Trophoblast cell (in vitro differentiated cells and primary cell): ENCODE measurements around the gene DCUN1D4.

ENCODE experiments used
- DNase-seq, 2 donors: peaks; one replicate each; pipeline ENCODE4 v3.0.0-alpha.2; 2016
- H2AFZ ChIP-seq: 2 replicates; pipeline ENCODE4 v1.6.1; 2013; ENCODE audit warnings: low read length, moderate library complexity, mild to moderate bottlenecking; ENCODE audit not compliant: insufficient read depth, poor library complexity
- H2AK5ac ChIP-seq: 2 replicates; pipeline ENCODE4 v1.6.1; 2013; ENCODE audit warnings: mild to moderate bottlenecking, low read length
- H2BK120ac ChIP-seq: 2 replicates; pipeline ENCODE4 v1.6.1; 2013; ENCODE audit warnings: low read length, mild to moderate bottlenecking, moderate library complexity; ENCODE audit not compliant: insufficient read depth, poor library complexity
- H2BK12ac ChIP-seq: 2 replicates; pipeline ENCODE4 v1.6.1; 2013; ENCODE audit warnings: mild to moderate bottlenecking, low read length, moderate library complexity
- H2BK5ac ChIP-seq: 2 replicates; pipeline ENCODE4 v1.6.1; 2013; ENCODE audit warnings: low read length, low read depth, moderate library complexity, mild to moderate bottlenecking; ENCODE audit not compliant: poor library complexity
- H3K14ac ChIP-seq: 2 replicates; pipeline ENCODE4 v1.6.1; 2013; ENCODE audit warnings: mild to moderate bottlenecking, low read length
- H3K18ac ChIP-seq: 2 replicates; pipeline ENCODE4 v1.6.1; 2013; ENCODE audit warnings: mild to moderate bottlenecking, low read length
- H3K23ac ChIP-seq: 2 replicates; pipeline ENCODE4 v1.6.1; 2013; ENCODE audit warnings: low read length
- H3K27ac ChIP-seq: 2 replicates; pipeline ENCODE4 v1.5.1; 2013; ENCODE audit warnings: low read depth, mild to moderate bottlenecking, inconsistent platforms, low read length, moderate library complexity
- H3K27me3 ChIP-seq: 2 replicates; pipeline ENCODE4 v1.6.1; 2013; ENCODE audit warnings: inconsistent platforms, mild to moderate bottlenecking, low read length, moderate library complexity; ENCODE audit not compliant: insufficient read depth
- H3K36me3 ChIP-seq, 2 experiments: 1 replicate in 1 of 2; 2 replicates in 1 of 2; pipeline ENCODE4 v1.6.1; 2013; ENCODE audit warnings: low read length in 2 of 2, mild to moderate bottlenecking in 2 of 2, moderate library complexity in 1 of 2; ENCODE audit not compliant: insufficient read depth in 2 of 2, control insufficient read depth in 1 of 2
- H3K4ac ChIP-seq: 2 replicates; pipeline ENCODE4 v1.6.1; 2013; ENCODE audit warnings: low read depth, mild to moderate bottlenecking, low read length, moderate library complexity
- H3K4me1 ChIP-seq, 2 experiments: 1 replicate in 1 of 2; 2 replicates in 1 of 2; pipeline ENCODE4 v1.6.1; 2013; ENCODE audit warnings: low read length in 2 of 2, mild to moderate bottlenecking in 2 of 2, moderate library complexity in 1 of 2; ENCODE audit not compliant: insufficient read depth in 2 of 2, control insufficient read depth in 1 of 2
- H3K4me2 ChIP-seq: 2 replicates; pipeline ENCODE4 v1.6.1; 2013; ENCODE audit warnings: inconsistent platforms, mild to moderate bottlenecking, low read length, moderate library complexity
- H3K4me3 ChIP-seq: 2 replicates; pipeline ENCODE4 v1.5.1; 2013; ENCODE audit warnings: mild to moderate bottlenecking, low read depth, low read length, inconsistent platforms
- H3K79me1 ChIP-seq: one replicate; pipeline ENCODE4 v1.6.1; 2013; ENCODE audit warnings: low read length
- H3K79me2 ChIP-seq: 2 replicates; pipeline ENCODE4 v1.6.1; 2013; ENCODE audit warnings: low read length, mild to moderate bottlenecking; ENCODE audit not compliant: control insufficient read depth, insufficient read depth, poor library complexity
- H3K9ac ChIP-seq: 2 replicates; pipeline ENCODE4 v1.6.1; 2013; ENCODE audit warnings: mild to moderate bottlenecking, low read length
- H3K9me3 ChIP-seq: 2 replicates; pipeline ENCODE4 v1.6.1; 2013; ENCODE audit warnings: low read depth, mild to moderate bottlenecking, control low read depth, inconsistent platforms, low read length; ENCODE audit not compliant: insufficient read depth
- H4K12ac ChIP-seq: 2 replicates; pipeline ENCODE4 v1.6.1; 2013; ENCODE audit warnings: low read depth, mild to moderate bottlenecking, low read length, moderate library complexity
- H4K8ac ChIP-seq: 2 replicates; pipeline ENCODE4 v1.6.1; 2013; ENCODE audit warnings: low read depth, mild to moderate bottlenecking, low read length, moderate library complexity
- H4K91ac ChIP-seq: one replicate; pipeline ENCODE4 v1.6.1; 2013; ENCODE audit warnings: low read depth, mild to moderate bottlenecking, low read length, moderate library complexity
- WGBS: extraction: QIAGEN DNeasy Blood & Tissue Kit; methylation state at CpG from one replicate; pipeline ENCODE4 v1.1.7; 2013; ENCODE audit warnings: missing lambda C conversion rate; ENCODE audit not compliant: insufficient read length, insufficient coverage; ENCODE audit errors: extremely low coverage; 5-methylcytosine and 5-hydroxymethylcytosine counted together

Gene DCUN1D4

GRCh38 chr4:51906167-51906958 lies 63.4 kb downstream of the DCUN1D4 start:
- 100% methylated on average over 2 of the region's 7 CpGs for WGBS
- H2BK120ac ChIP-seq = no peak overlapping the region

GRCh38 chr4:51907006-51907669 lies 64.2 kb downstream of the DCUN1D4 start:
- Histone ChIP-seq H2BK5ac (no peak overlapping the region), H3K9ac (no peak overlapping the region), H3K4ac (no peak overlapping the region), H3K79me2 (no peaks in the 10 kb centered on the region), H4K12ac (no peak overlapping the region), H3K27me3 (no peaks in the 10 kb centered on the region), H2BK120ac (no peak overlapping the region), H4K91ac (no peak overlapping the region), H3K4me2 (no peak overlapping the region), H3K23ac (no peak overlapping the region), H3K79me1 (no peaks in the 10 kb centered on the region), H3K18ac (no peak overlapping the region), H3K27ac (no peak overlapping the region), H2AFZ (no peak overlapping the region), H3K9me3 (no peaks in the 10 kb centered on the region), H2AK5ac (no peak overlapping the region), H3K36me3 (peaks cover 2 to 13% of the 10 kb centered on the region in 2 experiments), H4K8ac (no peak overlapping the region), H3K4me1 (no peaks in the 10 kb centered on the region), H3K14ac (no peak overlapping the region), H3K4me3 (no peak overlapping the region), H2BK12ac (no peak overlapping the region)
- WGBS = no CpG with 5 or more reads among the region's 3 CpGs
- no peak for DNase-seq

More at GRCh38 chr4:51906167-51906958, 63.4 kb downstream of the DCUN1D4 start:
- peaks cover 4 to 14% of the 10 kb centered on the region in 2 experiments for H3K36me3 ChIP-seq
- H2AK5ac ChIP-seq = no peak overlapping the region
- H3K4ac ChIP-seq = no peak overlapping the region
- no peak overlapping the region for H4K12ac ChIP-seq
- H4K8ac ChIP-seq = no peak overlapping the region
- H2BK12ac ChIP-seq = no peak overlapping the region
- H2AFZ ChIP-seq = no peak overlapping the region
- H3K4me3 ChIP-seq = no peak overlapping the region
- no peaks in the 10 kb centered on the region for H3K79me2 ChIP-seq
- peak in 1 of 2 donors; percentile 9 for DNase-seq
- H3K79me1 ChIP-seq = no peaks in the 10 kb centered on the region
- H2BK5ac ChIP-seq = no peak overlapping the region
- H3K27me3 ChIP-seq = no peaks in the 10 kb centered on the region
- H3K18ac ChIP-seq = no peak overlapping the region
- no peak overlapping the region for H3K14ac ChIP-seq
- H3K9me3 ChIP-seq = peaks cover under 1% of the 10 kb centered on the region
- H3K23ac ChIP-seq = no peak overlapping the region
- no peak overlapping the region for H4K91ac ChIP-seq
- H3K4me2 ChIP-seq = no peak overlapping the region
- H3K4me1 ChIP-seq = no peaks in the 10 kb centered on the region
- H3K9ac ChIP-seq = no peak overlapping the region
- H3K27ac ChIP-seq = no peak overlapping the region

GRCh38 chr4:51909236-51909703 lies 66.3 kb downstream of the DCUN1D4 start:
- Histone ChIP-seq H3K36me3 (peaks cover 4 to 16% of the 10 kb centered on the region in 2 experiments), H3K18ac (no peak overlapping the region), H2BK120ac (no peak overlapping the region), H3K79me2 (no peaks in the 10 kb centered on the region), H3K27ac (no peak overlapping the region), H4K12ac (no peak overlapping the region), H4K8ac (no peak overlapping the region), H2AK5ac (no peak overlapping the region), H3K79me1 (no peaks in the 10 kb centered on the region), H3K4ac (no peak overlapping the region), H2AFZ (no peak overlapping the region), H3K23ac (no peak overlapping the region), H4K91ac (no peak overlapping the region), H3K27me3 (no peaks in the 10 kb centered on the region), H3K9ac (no peak overlapping the region), H2BK5ac (no peak overlapping the region), H3K9me3 (no peaks in the 10 kb centered on the region), H3K4me2 (no peak overlapping the region), H3K4me3 (no peak overlapping the region), H3K14ac (no peak overlapping the region), H3K4me1 (no peaks in the 10 kb centered on the region), H2BK12ac (no peak overlapping the region)
- DNase-seq = no peak
- WGBS = no CpG with 5 or more reads among the region's 7 CpGs

- Histone ChIP-seq H2BK5ac (no peak overlapping the region), H3K14ac (no peak overlapping the region), H3K79me2 (no peaks in the 10 kb centered on the region), H3K4me2 (no peak overlapping the region), H4K12ac (no peak overlapping the region), H3K4me1 (no peaks in the 10 kb centered on the region), H2AFZ (no peak overlapping the region), H2BK120ac (no peak overlapping the region), H4K8ac (no peak overlapping the region), H3K27ac (no peak overlapping the region), H4K91ac (no peak overlapping the region), H2AK5ac (no peak overlapping the region), H3K9ac (no peak overlapping the region), H3K18ac (no peak overlapping the region), H3K27me3 (no peaks in the 10 kb centered on the region), H3K79me1 (no peaks in the 10 kb centered on the region), H3K9me3 (peaks cover 2% of the 10 kb centered on the region), H3K36me3 (peaks cover 2 to 3% of the 10 kb centered on the region in 2 experiments), H3K4ac (no peak overlapping the region), H3K4me3 (no peak overlapping the region), H2BK12ac (no peak overlapping the region), H3K23ac (no peak overlapping the region)
- DNase-seq = peak; percentile 42 to 48
- WGBS = no CpG with 5 or more reads among the region's 6 CpGs
These were observed 75.3 kb downstream of the DCUN1D4 start for GRCh38 chr4:51918251-51918650.
